PC-3 (cell line): ENCODE data around the gene PDZD7. TPM values are rescaled to one million over a fixed set of nuclear protein-coding genes. Genes with fewer than 3 reads are reported as not detected.

Experiments
- ATAC-seq: fragments of 200-7000 bp; cut with Tn5 transposase; 2 replicates; pipeline ENCODE4 v1.9.1; 2020; ENCODE audit warnings: mild to moderate bottlenecking, moderate library complexity
- BruUV-seq: library from RNA; stranded (reverse); fragments of 400-500 nt; replicated peaks from 2 replicates; lab custom pipeline; 2021; lab: Mats Ljungman, UMichigan
- CTCF ChIA-PET: fragments of 300-600 bp; sonication (Branson Sonifier 250); formaldehyde crosslinking; loops from one replicate; lab custom pipeline; 2022; ENCODE audit warnings: antibody characterized with exemption; lab: Charles Lee
- POLR2A ChIA-PET: fragments of 300-600 bp; sonication (Branson Sonifier 250); formaldehyde crosslinking; loops from one replicate; lab custom pipeline; 2022; ENCODE audit warnings: antibody characterized with exemption; ENCODE audit not compliant: unreplicated experiment; lab: Charles Lee
- DNase-seq: peaks from one replicate; pipeline ENCODE4 v3.0.0-alpha.2; 2015
- H2AFZ ChIP-seq: fragments of 300-600 bp; sonication (generic); 2 replicates; pipeline ENCODE4 v1.6.0; 2016; ENCODE audit warnings: antibody characterized with exemption, low read length
- H3F3A ChIP-seq: fragments of 300-600 bp; sonication (generic); one replicate; pipeline ENCODE4 v1.6.0; 2017; ENCODE audit warnings: antibody characterized with exemption, low read length, control low read depth, mild to moderate bottlenecking; ENCODE audit not compliant: unreplicated experiment
- H3K27ac ChIP-seq: fragments of 300-600 bp; sonication (generic); 2 replicates; pipeline ENCODE4 v1.5.1; 2016; ENCODE audit warnings: mild to moderate bottlenecking, low read length
- H3K27me3 ChIP-seq: fragments of 300-600 bp; sonication (generic); 2 replicates; pipeline ENCODE4 v1.6.1; 2016; ENCODE audit warnings: low read length, mixed read lengths
- H3K36me3 ChIP-seq: fragments of 300-600 bp; sonication (generic); 2 replicates; pipeline ENCODE4 v1.6.1; 2016; ENCODE audit warnings: low read depth, mixed run types, low read length, mixed read lengths
- H3K4me1 ChIP-seq: fragments of 300-600 bp; sonication (generic); 2 replicates; pipeline ENCODE4 v1.5.1; 2016; ENCODE audit warnings: low read length; ENCODE audit not compliant: insufficient read depth
- H3K4me2 ChIP-seq: fragments of 300-600 bp; sonication (generic); 2 replicates; pipeline ENCODE4 v1.6.0; 2016; ENCODE audit warnings: low read length
- H3K4me3 ChIP-seq: fragments of 300-600 bp; sonication (generic); 2 replicates; pipeline ENCODE4 v1.5.1; 2016; ENCODE audit warnings: mild to moderate bottlenecking, low read length, mixed read lengths
- H3K79me2 ChIP-seq: fragments of 300-600 bp; sonication (generic); 2 replicates; pipeline ENCODE4 v1.6.1; 2017; ENCODE audit warnings: low read length, mixed read lengths
- H3K9ac ChIP-seq: fragments of 300-600 bp; sonication (generic); 2 replicates; pipeline ENCODE4 v1.6.0; 2016; ENCODE audit warnings: mild to moderate bottlenecking, low read length
- H3K9me2 ChIP-seq: fragments of 300-600 bp; sonication (generic); replicated peaks from 2 replicates; pipeline ENCODE4 v1.6.1; 2016; ENCODE audit warnings: mixed run types, low read length, mixed read lengths
- H3K9me3 ChIP-seq: fragments of 300-600 bp; sonication (generic); 2 replicates; pipeline ENCODE4 v1.6.1; 2016; ENCODE audit warnings: low read length, mixed read lengths
- H4K20me1 ChIP-seq: fragments of 300-600 bp; sonication (generic); 2 replicates; pipeline ENCODE4 v1.6.1; 2016; ENCODE audit warnings: low read length, mixed read lengths
- EZH2 ChIP-seq: fragments of 300-600 bp; sonication (generic); IDR thresholded peaks from one replicate; pipeline ENCODE4 v1.6.1; 2017; ENCODE audit warnings: antibody characterized with exemption, mild to moderate bottlenecking, low read length; ENCODE audit not compliant: unreplicated experiment
- EZH2phosphoT487 ChIP-seq: fragments of 300-600 bp; sonication (generic); IDR thresholded peaks from 2 replicates; pipeline ENCODE4 v1.6.1; 2018; ENCODE audit warnings: mild to moderate bottlenecking, antibody characterized with exemption, low read length, borderline replicate concordance
- intact Hi-C: fragments of 100-400 bp; cut with micrococcal nuclease; formaldehyde crosslinking; loops from 2 replicates; pipeline ENCODE4 v1.9.0; 2023
- total RNA-seq: library from RNA; depleted of rRNA; stranded (reverse); fragments of >200 nt; gene quantifications from 2 replicates; pipeline ENCODE4 v1.2.3, GENCODE V29; 2014
- TF ChIP-seq, protein P1 (sequence below): fragments of 300-600 bp; sonication (generic); conservative IDR thresholded peaks from 2 replicates; pipeline ENCODE4 v1.5.1; 2017; ENCODE audit warnings: antibody characterized with exemption, low read depth, mild to moderate bottlenecking, low read length

The PDZD7 gene
- total RNA-seq, 1 experiment from 2014 or later = 2.8 TPM

- H4K20me1 ChIP-seq = no peaks in the 10 kb centered on the region
- H3K79me2 ChIP-seq = peaks cover 40% of the 10 kb centered on the region
- intact Hi-C loops = no loop called here
- H3K4me1 ChIP-seq = peaks cover 32% of the 10 kb centered on the region
- no peaks in the 10 kb centered on the region for H3K9me2 ChIP-seq
- no peaks in the 10 kb centered on the region for H3K9me3 ChIP-seq
- peak overlapping the region; percentile 97; the same call in 1 of the 2 replicates for H3K4me2 ChIP-seq
- DNase-seq (no peak), ATAC-seq (no peak)
- H3K4me3 ChIP-seq = peak overlapping the region; percentile 83; the same call in 1 of the 2 replicates
- POLR2A ChIA-PET = no interaction called here
- no peaks in the 10 kb centered on the region for H3F3A ChIP-seq
- CTCF ChIA-PET = interaction anchor here (0.5 to 0.6 kb wide), 2 partner anchors 13 to 39 kb away, joined by 3 to 16 read pairs; no protein-coding TSS in a partner anchor
- TF ChIP-seq EZH2phosphoT487 (no peak), EZH2 (no peak)
- TF ChIP-seq, protein P1, sequence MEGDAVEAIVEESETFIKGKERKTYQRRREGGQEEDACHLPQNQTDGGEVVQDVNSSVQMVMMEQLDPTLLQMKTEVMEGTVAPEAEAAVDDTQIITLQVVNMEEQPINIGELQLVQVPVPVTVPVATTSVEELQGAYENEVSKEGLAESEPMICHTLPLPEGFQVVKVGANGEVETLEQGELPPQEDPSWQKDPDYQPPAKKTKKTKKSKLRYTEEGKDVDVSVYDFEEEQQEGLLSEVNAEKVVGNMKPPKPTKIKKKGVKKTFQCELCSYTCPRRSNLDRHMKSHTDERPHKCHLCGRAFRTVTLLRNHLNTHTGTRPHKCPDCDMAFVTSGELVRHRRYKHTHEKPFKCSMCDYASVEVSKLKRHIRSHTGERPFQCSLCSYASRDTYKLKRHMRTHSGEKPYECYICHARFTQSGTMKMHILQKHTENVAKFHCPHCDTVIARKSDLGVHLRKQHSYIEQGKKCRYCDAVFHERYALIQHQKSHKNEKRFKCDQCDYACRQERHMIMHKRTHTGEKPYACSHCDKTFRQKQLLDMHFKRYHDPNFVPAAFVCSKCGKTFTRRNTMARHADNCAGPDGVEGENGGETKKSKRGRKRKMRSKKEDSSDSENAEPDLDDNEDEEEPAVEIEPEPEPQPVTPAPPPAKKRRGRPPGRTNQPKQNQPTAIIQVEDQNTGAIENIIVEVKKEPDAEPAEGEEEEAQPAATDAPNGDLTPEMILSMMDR = no peak
- H3K27ac ChIP-seq = no peak overlapping the region
- no peak overlapping the region for H2AFZ ChIP-seq
- H3K27me3 ChIP-seq = no peaks in the 10 kb centered on the region
- H3K36me3 ChIP-seq = no peaks in the 10 kb centered on the region
- no TSS peak for BruUV-seq
- H3K9ac ChIP-seq = no peak overlapping the region
Measured at GRCh38 chr10:101001659-101002035, 29.3 kb downstream of the PDZD7 start.

DNA sequence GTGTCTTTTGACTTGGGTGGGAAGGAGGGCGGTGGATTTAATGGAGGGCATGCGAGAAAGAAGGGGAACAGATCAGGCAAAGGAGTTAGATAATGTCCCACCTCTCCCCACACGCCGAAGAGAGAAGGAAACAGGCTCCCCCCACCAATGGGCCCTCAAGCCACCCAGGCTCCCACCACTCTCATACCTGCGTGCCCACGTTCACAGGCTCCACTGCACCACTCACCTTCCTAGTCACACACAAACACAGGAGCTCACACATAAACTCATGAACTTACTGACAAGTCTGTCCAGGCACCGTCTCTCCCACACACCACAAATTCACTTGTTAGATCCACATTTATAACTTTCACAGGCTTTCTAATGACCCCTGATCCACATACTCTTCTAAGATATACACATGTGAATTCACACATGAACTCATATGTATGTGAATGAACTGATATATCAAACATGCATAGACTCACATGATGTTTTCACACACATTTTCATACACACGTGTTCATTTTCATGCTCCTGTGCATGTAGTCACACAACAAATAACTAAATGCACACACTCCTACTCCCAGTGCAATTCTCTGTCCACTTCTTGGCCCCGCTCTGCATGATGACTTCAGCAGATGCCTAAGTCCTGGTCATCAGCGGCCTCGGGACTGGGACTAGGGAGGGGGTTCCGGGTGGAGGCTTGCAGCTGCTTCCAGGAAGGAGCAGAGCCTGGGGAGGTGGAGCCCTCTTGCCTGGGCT lies 29.8 kb downstream of the PDZD7 start:
- H2AFZ ChIP-seq = no peak overlapping the region
- H3K4me1 ChIP-seq = peaks cover 36% of the 10 kb centered on the region
- TF ChIP-seq, protein P1 = no peak
- TF ChIP-seq EZH2 (no peak), EZH2phosphoT487 (no peak)
- no peaks in the 10 kb centered on the region for H3F3A ChIP-seq
- no peaks in the 10 kb centered on the region for H3K9me2 ChIP-seq
- ChIA-PET POLR2A (no interaction called here), CTCF (interaction anchor here (0.5 to 0.6 kb wide), 2 partner anchors 14 to 40 kb away, joined by 3 to 16 read pairs; no protein-coding TSS in a partner anchor)
- H3K4me3 ChIP-seq = peak overlapping the region; percentile 83
- H3K27me3 ChIP-seq = no peaks in the 10 kb centered on the region
- peak overlapping the region; percentile 93 for H3K9ac ChIP-seq
- peak overlapping the region; percentile 44 for H3K27ac ChIP-seq
- H3K36me3 ChIP-seq = no peaks in the 10 kb centered on the region
- intact Hi-C loops = no loop called here
- no peaks in the 10 kb centered on the region for H4K20me1 ChIP-seq
- DNase-seq (peak; percentile 54), ATAC-seq (peak; percentile 29)
- peak overlapping the region; percentile 97 for H3K4me2 ChIP-seq
- no peaks in the 10 kb centered on the region for H3K9me3 ChIP-seq
- peaks cover 40% of the 10 kb centered on the region for H3K79me2 ChIP-seq
- no TSS peak for BruUV-seq
